Astrocyte of the hippocampus (primary cell): Measurements from ENCODE around the gene POPDC3.
"Not testable (repeated sequence)": the region's sequence is repeated elsewhere in the genome, so short reads cannot be mapped to it uniquely, and the experiment has no call there.

Source experiments
- DNase-seq: peaks from one replicate; pipeline ENCODE4 v3.0.0; 2011; ENCODE audit warnings: low read depth, low spot score

Gene POPDC3

GRCh38 chr6:105194591-105194990 is 14.8 kb upstream of the POPDC3 start:
- DNase-seq = no peak

GRCh38 chr6:105194106-105194505 is 14.3 kb upstream of the POPDC3 start:
- no peak for DNase-seq

- DNase-seq = peak; percentile 91
Measured at GRCh38 chr6:105193647-105194046, 13.8 kb upstream of the POPDC3 start.

- DNase-seq = peak; percentile 61
Measured at GRCh38 chr6:105192707-105193465, 13.1 kb upstream of the POPDC3 start.

GRCh38 chr6:105191351-105191750 is 11.5 kb upstream of the POPDC3 start:
- DNase-seq = no peak

- DNase-seq = no peak
Measured at GRCh38 chr6:105189026-105189820, 9.4 kb upstream of the POPDC3 start.

GRCh38 chr6:105188251-105188650 is 8.4 kb upstream of the POPDC3 start:
- DNase-seq = no peak

- no peak for DNase-seq
Measured at GRCh38 chr6:105186576-105186975, 6.8 kb upstream of the POPDC3 start.

- peak; percentile 70 for DNase-seq
Measured at GRCh38 chr6:105184921-105185320, 5.1 kb upstream of the POPDC3 start.

GRCh38 chr6:105181981-105182515 is 2.2 kb upstream of the POPDC3 start:
- no peak for DNase-seq

- no peak for DNase-seq
Measured at GRCh38 chr6:105178636-105179035, 1.2 kb downstream of the POPDC3 start.

GRCh38 chr6:105178110-105178509 is 1.7 kb downstream of the POPDC3 start:
- DNase-seq = peak; percentile 53

- DNase-seq = no peak
Measured at GRCh38 chr6:105177556-105177955, 2.3 kb downstream of the POPDC3 start.

GRCh38 chr6:105174512-105174911 is 5.3 kb downstream of the POPDC3 start:
- no peak for DNase-seq

- not testable (repeated sequence) for DNase-seq
Measured at GRCh38 chr6:105172515-105172914, 7.3 kb downstream of the POPDC3 start.

- DNase-seq = no peak
Measured at GRCh38 chr6:105170059-105170458, 9.8 kb downstream of the POPDC3 start.

GRCh38 chr6:105167914-105168313 is 11.9 kb downstream of the POPDC3 start:
- DNase-seq = no peak

- no peak for DNase-seq
Measured at GRCh38 chr6:105164418-105164817, 15.4 kb downstream of the POPDC3 start.

- no peak for DNase-seq
Measured at GRCh38 chr6:105163183-105163582, 16.6 kb downstream of the POPDC3 start.

GRCh38 chr6:105162377-105162776 is 17.4 kb downstream of the POPDC3 start:
- DNase-seq = no peak

GRCh38 chr6:105161421-105161820 is 18.4 kb downstream of the POPDC3 start:
- no peak for DNase-seq

- DNase-seq = no peak
Measured at GRCh38 chr6:105153676-105154075, 26.1 kb downstream of the POPDC3 start.

- DNase-seq = no peak
Measured at GRCh38 chr6:105152880-105153279, 26.9 kb downstream of the POPDC3 start.
